HCT116 (cell line): ENCODE measurements around the gene PTRHD1. TPM values are rescaled to one million over a fixed set of nuclear protein-coding genes. Genes with fewer than 3 reads are reported as not detected.

ENCODE experiments used
- ATAC-seq: fragments of 200-7000 bp; cut with Tn5 transposase; 2 replicates; pipeline ENCODE4 v1.9.1; 2020; ENCODE audit warnings: mild to moderate bottlenecking, moderate library complexity
- BruUV-seq: library from RNA; stranded (reverse); fragments of 400-500 nt; replicated peaks from 2 replicates; lab custom pipeline; 2021; lab: Mats Ljungman, UMichigan
- CTCF ChIA-PET: fragments of 300-600 bp; sonication (Branson Sonifier 250); formaldehyde crosslinking; loops from one replicate; lab custom pipeline; 2021; ENCODE audit warnings: antibody characterized with exemption; lab: Charles Lee
- POLR2A ChIA-PET: fragments of 300-600, 350-600 bp; sonication (Branson Sonifier 250); formaldehyde crosslinking; loops from one replicate; lab custom pipeline; 2021; ENCODE audit warnings: antibody characterized with exemption; lab: Charles Lee
- RAD21 ChIA-PET, 2 experiments: fragments of 300-600 bp; sonication (Branson Sonifier 250); formaldehyde crosslinking; loops; one replicate each; lab custom pipeline; 2023; ENCODE audit warnings: low total read pairs in 2 of 2; ENCODE audit not compliant: uncharacterized antibody in 2 of 2, unreplicated experiment in 2 of 2, low non-redundant PET in 1 of 2; lab: Charles Lee
- DNase-seq: peaks from one replicate; pipeline ENCODE4 v3.0.0-alpha.2; 2010; ENCODE audit warnings: low read depth, low spot score
- H2AFZ ChIP-seq: fragments of 200-600 bp; shearing (Covaris generic), sonication (generic); 2 replicates; pipeline ENCODE4 v1.6.1; 2017; ENCODE audit warnings: low read depth, mixed run types, mixed read lengths, antibody characterized with exemption, low read length; ENCODE audit not compliant: poor library complexity, severe bottlenecking
- H3K27ac ChIP-seq: 2 replicates; pipeline ENCODE4 v1.5.1; 2012; ENCODE audit warnings: low read depth, low read length
- H3K27me3 ChIP-seq: fragments of 200-600 bp; sonication (generic); 2 replicates; pipeline ENCODE4 v1.6.1; 2016; ENCODE audit warnings: mixed run types, low read length, mixed read lengths; ENCODE audit not compliant: insufficient read depth
- H3K36me3 ChIP-seq, 2 experiments: fragments of 200-500 bp in 1 of 2; fragments of 200-600 bp in 1 of 2; sonication (Bioruptor generic) in 1 of 2; sonication (generic) in 1 of 2; 2 replicates each; pipeline versions ENCODE4 v1.5.1 to v1.6.1; 2014 to 2016; ENCODE audit warnings: low read length in 2 of 2, inconsistent platforms in 1 of 2, mixed read lengths in 1 of 2, mixed run types in 1 of 2; ENCODE audit not compliant: insufficient read depth in 2 of 2, control insufficient read depth in 1 of 2
- H3K4me1 ChIP-seq, 2 experiments: fragments of 200-600 bp in 1 of 2; sonication (generic) in 1 of 2; 2 replicates each; pipeline versions ENCODE4 v1.5.1 to v1.6.1; 2012 to 2017; ENCODE audit warnings: low read length in 2 of 2, inconsistent platforms in 1 of 2, mild to moderate bottlenecking in 1 of 2, mixed read lengths in 1 of 2, mixed run types in 1 of 2, moderate library complexity in 1 of 2; ENCODE audit not compliant: insufficient read depth in 2 of 2, control insufficient read depth in 1 of 2
- H3K4me2 ChIP-seq: fragments of 200-600 bp; sonication (generic); 2 replicates; pipeline ENCODE4 v1.6.1; 2017; ENCODE audit warnings: mixed run types, low read length, mixed read lengths
- H3K4me3 ChIP-seq, 2 experiments: fragments of 200-600 bp in 1 of 2; sonication (generic) in 1 of 2; replicated peaks in 1 of 2; 2 replicates each; pipeline ENCODE4 v1.5.1; 2011 to 2016; ENCODE audit warnings: low read length in 2 of 2, control low read depth in 1 of 2, low read depth in 1 of 2, mild to moderate bottlenecking in 1 of 2, mixed read lengths in 1 of 2, mixed run types in 1 of 2
- H3K79me2 ChIP-seq: fragments of 200-600 bp; sonication (generic); 2 replicates; pipeline ENCODE4 v1.6.1; 2017; ENCODE audit warnings: mild to moderate bottlenecking, mixed run types, low read length, moderate library complexity, mixed read lengths; ENCODE audit not compliant: insufficient read depth
- H3K9ac ChIP-seq: fragments of 200-600 bp; sonication (generic); 2 replicates; pipeline ENCODE4 v1.6.1; 2016; ENCODE audit warnings: low read length, mixed read lengths
- H3K9me2 ChIP-seq: fragments of 200-600 bp; sonication (generic), shearing (Covaris generic); 2 replicates; pipeline ENCODE4 v1.6.1; 2017; ENCODE audit warnings: mixed run types, mild to moderate bottlenecking, moderate library complexity; ENCODE audit not compliant: insufficient read depth
- H3K9me3 ChIP-seq, 2 experiments: fragments of 200-500 bp in 1 of 2; fragments of 200-600 bp in 1 of 2; sonication (Bioruptor generic) in 1 of 2; sonication (generic) in 1 of 2; 2 replicates each; pipeline ENCODE4 v1.6.1; 2014 to 2017; ENCODE audit warnings: low read length in 2 of 2, mixed read lengths in 2 of 2, inconsistent platforms in 1 of 2, low read depth in 1 of 2, mild to moderate bottlenecking in 1 of 2, mixed run types in 1 of 2, moderate library complexity in 1 of 2; ENCODE audit not compliant: control insufficient read depth in 1 of 2, insufficient read depth in 1 of 2
- H4K20me1 ChIP-seq: fragments of 200-600 bp; sonication (generic), shearing (Covaris generic); 2 replicates; pipeline ENCODE4 v1.6.1; 2017; ENCODE audit warnings: mixed run types, mild to moderate bottlenecking, moderate library complexity; ENCODE audit not compliant: insufficient read depth
- CBX3 ChIP-seq: IDR thresholded peaks from 2 replicates; pipeline ENCODE4 v1.6.1; 2012; ENCODE audit warnings: low read depth
- CEBPB ChIP-seq: IDR thresholded peaks from 2 replicates; pipeline ENCODE4 v1.6.1; 2012; ENCODE audit warnings: low read depth
- EGR1 ChIP-seq: IDR thresholded peaks from 2 replicates; pipeline ENCODE4 v1.6.1; 2012; ENCODE audit warnings: low read depth
- ELF1 ChIP-seq: IDR thresholded peaks from 2 replicates; pipeline ENCODE4 v1.6.1; 2012; ENCODE audit warnings: low read depth, borderline replicate concordance
- EZH2 ChIP-seq: fragments of 200-600 bp; sonication (generic); IDR thresholded peaks from 2 replicates; pipeline ENCODE4 v1.6.1; 2017; ENCODE audit warnings: antibody characterized with exemption, mixed run types
- EZH2phosphoT487 ChIP-seq: fragments of 200-600 bp; IDR thresholded peaks from 2 replicates; pipeline ENCODE4 v1.6.1; 2018; ENCODE audit warnings: antibody characterized with exemption, borderline replicate concordance
- JUND ChIP-seq: IDR thresholded peaks from 2 replicates; pipeline ENCODE4 v1.6.1; 2012
- POLR2A ChIP-seq: IDR thresholded peaks from 2 replicates; pipeline ENCODE4 v1.7.0; 2011; ENCODE audit warnings: borderline replicate concordance; ENCODE audit not compliant: insufficient read depth, insufficient read length; ENCODE audit errors: extremely low read depth
- POLR2AphosphoS5 ChIP-seq: IDR thresholded peaks from 2 replicates; pipeline ENCODE4 v1.6.1; 2011; ENCODE audit warnings: mild to moderate bottlenecking, low read depth, low read length, moderate library complexity
- RAD21 ChIP-seq: IDR thresholded peaks from 2 replicates; pipeline ENCODE4 v1.6.1; 2012; ENCODE audit warnings: low read depth, mild to moderate bottlenecking
- REST ChIP-seq: IDR thresholded peaks from 2 replicates; pipeline ENCODE4 v1.6.1; 2012; ENCODE audit warnings: low read depth
- SP1 ChIP-seq: IDR thresholded peaks from 2 replicates; pipeline ENCODE4 v1.6.1; 2012; ENCODE audit warnings: low read depth
- SRF ChIP-seq: IDR thresholded peaks from 2 replicates; pipeline ENCODE4 v1.6.1; 2012; ENCODE audit warnings: low read depth
- TCF7L2 ChIP-seq: IDR thresholded peaks from 2 replicates; pipeline ENCODE4 v1.7.0; 2011; ENCODE audit warnings: borderline replicate concordance, inconsistent platforms; ENCODE audit not compliant: insufficient read depth, insufficient read length; ENCODE audit errors: extremely low read depth
- YY1 ChIP-seq: IDR thresholded peaks from 2 replicates; pipeline ENCODE4 v1.6.1; 2011; ENCODE audit warnings: low read length, low read depth, moderate library complexity, mild to moderate bottlenecking; ENCODE audit not compliant: insufficient replicate concordance; ENCODE audit errors: extremely low read depth
- ZFX ChIP-seq: fragments of 450-650 bp; IDR thresholded peaks from 2 replicates; pipeline ENCODE4 v1.6.1; 2017
- intact Hi-C: fragments of 100-400 bp; cut with micrococcal nuclease; formaldehyde crosslinking; loops from 2 replicates; pipeline ENCODE4 v1.10.0; 2022
- total RNA-seq: library from RNA; stranded (reverse); gene quantifications from one replicate; pipeline ENCODE4 v1.2.1, GENCODE V29; 2021; ENCODE audit not compliant: unreplicated experiment
- TF ChIP-seq, protein P1 (sequence below): IDR thresholded peaks from 2 replicates; pipeline ENCODE4 v1.6.1; 2012
- TF ChIP-seq, protein P2 (sequence below): IDR thresholded peaks from 2 replicates; pipeline ENCODE4 v1.6.1; 2011; ENCODE audit warnings: mild to moderate bottlenecking, low read length, moderate library complexity; ENCODE audit not compliant: insufficient replicate concordance; ENCODE audit errors: extremely low read depth
- TF ChIP-seq, protein P3 (sequence below), 3 experiments: fragments of 200-600 bp in 1 of 3; sonication (generic) in 1 of 3; IDR thresholded peaks in 2 of 3; conservative IDR thresholded peaks in 1 of 3; 2 replicates each; pipeline ENCODE4 v1.5.1; 2012 to 2017; ENCODE audit warnings: low read depth in 2 of 3, low read length in 2 of 3, antibody characterized with exemption in 1 of 3, borderline replicate concordance in 1 of 3, control low read depth in 1 of 3, mild to moderate bottlenecking in 1 of 3, mixed read lengths in 1 of 3, mixed run types in 1 of 3, moderate library complexity in 1 of 3; ENCODE audit not compliant: insufficient read depth in 1 of 3
- TF ChIP-seq, protein P4 (sequence below): IDR thresholded peaks from 2 replicates; pipeline ENCODE4 v1.6.1; 2012

The PTRHD1 gene
- total RNA-seq, 1 experiment from 2014 or later, result 24.3 TPM

- no peak overlapping the region for H3K4me3 ChIP-seq
- H3K27ac ChIP-seq, result no peak overlapping the region
- no peak overlapping the region for H3K9ac ChIP-seq
- no peak overlapping the region for H2AFZ ChIP-seq
- no peaks in the 10 kb centered on the region for H3K9me2 ChIP-seq
- peaks cover 0 to 17% of the 10 kb centered on the region in 2 experiments; a peak in 2 of 4 replicates for H3K4me1 ChIP-seq
- peaks cover 0 to 19% of the 10 kb centered on the region in 2 experiments; a peak in 3 of 4 replicates for H3K36me3 ChIP-seq
- no peaks in the 10 kb centered on the region for H4K20me1 ChIP-seq
- TF ChIP-seq SP1 (no peak), EZH2 (no peak), JUND (no peak), POLR2A (no peak), EGR1 (no peak), ZFX (no peak), YY1 (no peak), CEBPB (no peak), TCF7L2 (no peak), POLR2AphosphoS5 (no peak), ELF1 (no peak), REST (no peak), RAD21 (no peak), CBX3 (no peak), EZH2phosphoT487 (no peak), SRF (no peak)
- TF ChIP-seq, protein P1, sequence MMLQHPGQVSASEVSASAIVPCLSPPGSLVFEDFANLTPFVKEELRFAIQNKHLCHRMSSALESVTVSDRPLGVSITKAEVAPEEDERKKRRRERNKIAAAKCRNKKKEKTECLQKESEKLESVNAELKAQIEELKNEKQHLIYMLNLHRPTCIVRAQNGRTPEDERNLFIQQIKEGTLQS, result no peak
- TF ChIP-seq, protein P2, sequence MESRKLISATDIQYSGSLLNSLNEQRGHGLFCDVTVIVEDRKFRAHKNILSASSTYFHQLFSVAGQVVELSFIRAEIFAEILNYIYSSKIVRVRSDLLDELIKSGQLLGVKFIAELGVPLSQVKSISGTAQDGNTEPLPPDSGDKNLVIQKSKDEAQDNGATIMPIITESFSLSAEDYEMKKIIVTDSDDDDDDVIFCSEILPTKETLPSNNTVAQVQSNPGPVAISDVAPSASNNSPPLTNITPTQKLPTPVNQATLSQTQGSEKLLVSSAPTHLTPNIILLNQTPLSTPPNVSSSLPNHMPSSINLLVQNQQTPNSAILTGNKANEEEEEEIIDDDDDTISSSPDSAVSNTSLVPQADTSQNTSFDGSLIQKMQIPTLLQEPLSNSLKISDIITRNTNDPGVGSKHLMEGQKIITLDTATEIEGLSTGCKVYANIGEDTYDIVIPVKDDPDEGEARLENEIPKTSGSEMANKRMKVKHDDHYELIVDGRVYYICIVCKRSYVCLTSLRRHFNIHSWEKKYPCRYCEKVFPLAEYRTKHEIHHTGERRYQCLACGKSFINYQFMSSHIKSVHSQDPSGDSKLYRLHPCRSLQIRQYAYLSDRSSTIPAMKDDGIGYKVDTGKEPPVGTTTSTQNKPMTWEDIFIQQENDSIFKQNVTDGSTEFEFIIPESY, result no peak
- TF ChIP-seq, protein P3, sequence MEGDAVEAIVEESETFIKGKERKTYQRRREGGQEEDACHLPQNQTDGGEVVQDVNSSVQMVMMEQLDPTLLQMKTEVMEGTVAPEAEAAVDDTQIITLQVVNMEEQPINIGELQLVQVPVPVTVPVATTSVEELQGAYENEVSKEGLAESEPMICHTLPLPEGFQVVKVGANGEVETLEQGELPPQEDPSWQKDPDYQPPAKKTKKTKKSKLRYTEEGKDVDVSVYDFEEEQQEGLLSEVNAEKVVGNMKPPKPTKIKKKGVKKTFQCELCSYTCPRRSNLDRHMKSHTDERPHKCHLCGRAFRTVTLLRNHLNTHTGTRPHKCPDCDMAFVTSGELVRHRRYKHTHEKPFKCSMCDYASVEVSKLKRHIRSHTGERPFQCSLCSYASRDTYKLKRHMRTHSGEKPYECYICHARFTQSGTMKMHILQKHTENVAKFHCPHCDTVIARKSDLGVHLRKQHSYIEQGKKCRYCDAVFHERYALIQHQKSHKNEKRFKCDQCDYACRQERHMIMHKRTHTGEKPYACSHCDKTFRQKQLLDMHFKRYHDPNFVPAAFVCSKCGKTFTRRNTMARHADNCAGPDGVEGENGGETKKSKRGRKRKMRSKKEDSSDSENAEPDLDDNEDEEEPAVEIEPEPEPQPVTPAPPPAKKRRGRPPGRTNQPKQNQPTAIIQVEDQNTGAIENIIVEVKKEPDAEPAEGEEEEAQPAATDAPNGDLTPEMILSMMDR (IDR thresholded peaks at IDR 0.05 in 2 of 3, conservative IDR thresholded peaks at IDR 0.05 in 1 of 3; ENCODE audit: borderline replicate concordance in 1 of 3, insufficient read depth in 1 of 3, low read depth in 2 of 3, low read length in 2 of 3), result no peak
- TF ChIP-seq, protein P4, sequence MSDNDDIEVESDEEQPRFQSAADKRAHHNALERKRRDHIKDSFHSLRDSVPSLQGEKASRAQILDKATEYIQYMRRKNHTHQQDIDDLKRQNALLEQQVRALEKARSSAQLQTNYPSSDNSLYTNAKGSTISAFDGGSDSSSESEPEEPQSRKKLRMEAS, result no peak
- ChIA-PET CTCF (no interaction called here), POLR2A (no interaction called here), RAD21 (no interaction called here)
- H3K9me3 ChIP-seq, result no peaks in the 10 kb centered on the region
- no TSS peak for BruUV-seq
- intact Hi-C loops, result no loop called here
- H3K4me2 ChIP-seq, result no peak overlapping the region
- no peaks in the 10 kb centered on the region for H3K27me3 ChIP-seq
- no peak for ATAC-seq
- DNase-seq, result no peak
- no peaks in the 10 kb centered on the region for H3K79me2 ChIP-seq
Measured at GRCh38 chr2:24836706-24837105, 43.5 kb upstream of the PTRHD1 start.
